ENCODE data around the gene AKT1S1. TPM values are rescaled to one million over a fixed set of nuclear protein-coding genes. Genes with fewer than 3 reads are reported as not detected.
A peak's percentile ranks its signal among the peaks of the same experiment; 100 is the strongest.

AKT1S1 gene
- total RNA-seq, 1 experiment from 2014 or later = 21.7 TPM

GRCh38 chr19:49850487-49851342 lies 26.4 kb downstream of the AKT1S1 start, which contains the start of gene PTOV1:
PTOV1 (plus strand) TSS chr19:49851159.
- H3K27me3 ChIP-seq = no peaks in the 10 kb centered on the region
- peak within 1 kb of the TSS; percentile 97 for H3K27ac ChIP-seq
- no peaks in the 10 kb centered on the region; the same call in 1 of the 2 replicates for H3K4me1 ChIP-seq
- peaks cover 10% of the 10 kb centered on the region for H3K36me3 ChIP-seq
- DNase-seq = peak; percentile 89 to 94
- H3K4me3 ChIP-seq = peak within 1 kb of the TSS; percentile 90
- no peaks in the 10 kb centered on the region for H3K9me3 ChIP-seq (replicated peaks)

GRCh38 chr19:49850221-49850486 lies 27.0 kb downstream of the AKT1S1 start:
- no peak for DNase-seq
- Histone ChIP-seq H3K27ac (peak overlapping the region; percentile 97; the same call in 1 of the 2 replicates), H3K36me3 (peaks cover 7% of the 10 kb centered on the region), H3K4me3 (peak overlapping the region; percentile 90), H3K27me3 (no peaks in the 10 kb centered on the region), H3K9me3 (replicated peaks) (no peaks in the 10 kb centered on the region), H3K4me1 (no peaks in the 10 kb centered on the region; the same call in 1 of the 2 replicates)

- 0 out of 2 replicates have a peak, but pooled peaks cover 4% of the 10 kb centered on the region for H3K36me3 ChIP-seq
- H3K4me1 ChIP-seq = no peaks in the 10 kb centered on the region; the same call in 1 of the 2 replicates
- H3K4me3 ChIP-seq = no peak overlapping the region
- H3K27ac ChIP-seq = no peak overlapping the region
- H3K27me3 ChIP-seq = no peaks in the 10 kb centered on the region
- DNase-seq = no peak
- no peaks in the 10 kb centered on the region for H3K9me3 ChIP-seq (replicated peaks)
Observed at GRCh38 chr19:49849433-49850220, 27.5 kb downstream of the AKT1S1 start.

GRCh38 chr19:49848938-49849337 lies 28.2 kb downstream of the AKT1S1 start:
- Histone ChIP-seq H3K9me3 (replicated peaks) (no peaks in the 10 kb centered on the region), H3K36me3 (0 out of 2 replicates have a peak, but pooled peaks cover 4% of the 10 kb centered on the region), H3K27ac (no peak overlapping the region), H3K4me3 (no peak overlapping the region), H3K4me1 (no peaks in the 10 kb centered on the region; the same call in 1 of the 2 replicates), H3K27me3 (no peaks in the 10 kb centered on the region)
- no peak for DNase-seq

- no peak for DNase-seq
- H3K36me3 ChIP-seq = 0 out of 2 replicates have a peak, but pooled peaks cover 4% of the 10 kb centered on the region
- H3K4me3 ChIP-seq = no peak overlapping the region
- no peaks in the 10 kb centered on the region for H3K9me3 ChIP-seq (replicated peaks)
- no peaks in the 10 kb centered on the region; the same call in 1 of the 2 replicates for H3K4me1 ChIP-seq
- no peak overlapping the region for H3K27ac ChIP-seq
- no peaks in the 10 kb centered on the region for H3K27me3 ChIP-seq
Observed at GRCh38 chr19:49847731-49848696, 29.1 kb downstream of the AKT1S1 start.

- DNase-seq = no peak
- H3K36me3 ChIP-seq = 0 out of 2 replicates have a peak, but pooled peaks cover 4% of the 10 kb centered on the region
- no peaks in the 10 kb centered on the region for H3K4me1 ChIP-seq
- H3K4me3 ChIP-seq = no peak overlapping the region
- no peaks in the 10 kb centered on the region for H3K9me3 ChIP-seq (replicated peaks)
- no peaks in the 10 kb centered on the region for H3K27me3 ChIP-seq
- H3K27ac ChIP-seq = no peak overlapping the region
Observed at GRCh38 chr19:49846408-49846807, 30.7 kb downstream of the AKT1S1 start.

GRCh38 chr19:49845414-49845813 lies 31.7 kb downstream of the AKT1S1 start:
- no peak overlapping the region for H3K4me3 ChIP-seq
- H3K27ac ChIP-seq = no peak overlapping the region
- H3K27me3 ChIP-seq = no peaks in the 10 kb centered on the region
- H3K36me3 ChIP-seq = 0 out of 2 replicates have a peak, but pooled peaks cover 4% of the 10 kb centered on the region
- no peak for DNase-seq
- no peaks in the 10 kb centered on the region for H3K4me1 ChIP-seq
- H3K9me3 ChIP-seq (replicated peaks) = no peaks in the 10 kb centered on the region

GRCh38 chr19:49844138-49845095 lies 32.7 kb downstream of the AKT1S1 start:
- Histone ChIP-seq H3K36me3 (peaks cover 10% of the 10 kb centered on the region; the same call in 1 of the 2 replicates), H3K4me3 (no peak overlapping the region), H3K4me1 (no peaks in the 10 kb centered on the region), H3K9me3 (replicated peaks) (no peaks in the 10 kb centered on the region), H3K27ac (no peak overlapping the region), H3K27me3 (no peaks in the 10 kb centered on the region)
- no peak for DNase-seq

- Histone ChIP-seq H3K4me3 (no peak overlapping the region), H3K4me1 (no peaks in the 10 kb centered on the region), H3K9me3 (replicated peaks) (no peaks in the 10 kb centered on the region), H3K27me3 (no peaks in the 10 kb centered on the region), H3K27ac (no peak overlapping the region), H3K36me3 (peaks cover 8% of the 10 kb centered on the region; the same call in 1 of the 2 replicates)
- DNase-seq = no peak
Observed at GRCh38 chr19:49843265-49843664, 33.9 kb downstream of the AKT1S1 start.

GRCh38 chr19:49840736-49841249 lies 36.4 kb downstream of the AKT1S1 start:
- Histone ChIP-seq H3K36me3 (peaks cover 17% of the 10 kb centered on the region), H3K27ac (no peak overlapping the region), H3K27me3 (no peaks in the 10 kb centered on the region), H3K4me1 (no peaks in the 10 kb centered on the region), H3K4me3 (no peak overlapping the region), H3K9me3 (replicated peaks) (no peaks in the 10 kb centered on the region)
- no peak for DNase-seq

GRCh38 chr19:49840321-49840720 lies 36.8 kb downstream of the AKT1S1 start:
- H3K27ac ChIP-seq = no peak overlapping the region
- H3K36me3 ChIP-seq = peaks cover 17% of the 10 kb centered on the region
- no peaks in the 10 kb centered on the region for H3K9me3 ChIP-seq (replicated peaks)
- H3K4me3 ChIP-seq = no peak overlapping the region
- H3K4me1 ChIP-seq = no peaks in the 10 kb centered on the region
- H3K27me3 ChIP-seq = no peaks in the 10 kb centered on the region
- no peak for DNase-seq

GRCh38 chr19:49839713-49840112 lies 37.4 kb downstream of the AKT1S1 start:
- no peak for DNase-seq
- Histone ChIP-seq H3K36me3 (peaks cover 17% of the 10 kb centered on the region), H3K4me1 (no peaks in the 10 kb centered on the region), H3K27ac (no peak overlapping the region), H3K27me3 (no peaks in the 10 kb centered on the region), H3K9me3 (replicated peaks) (no peaks in the 10 kb centered on the region), H3K4me3 (no peak overlapping the region)

GRCh38 chr19:49838885-49839588 lies 38.1 kb downstream of the AKT1S1 start:
- H3K4me1 ChIP-seq = no peaks in the 10 kb centered on the region
- H3K27me3 ChIP-seq = no peaks in the 10 kb centered on the region
- no peak overlapping the region for H3K27ac ChIP-seq
- no peak for DNase-seq
- H3K36me3 ChIP-seq = peaks cover 17% of the 10 kb centered on the region
- no peaks in the 10 kb centered on the region for H3K9me3 ChIP-seq (replicated peaks)
- H3K4me3 ChIP-seq = no peak overlapping the region

Data from SJCRH30 (cell line).